KMS-11 (cell line): Measurements from ENCODE around the gene ABHD2.
"Not testable (repeated sequence)": the region's sequence is repeated elsewhere in the genome, so short reads cannot be mapped to it uniquely, and the experiment has no call there.

Experiments
- H2AFZ ChIP-seq: fragments of 200-600 bp; sonication (generic); 2 replicates; pipeline ENCODE4 v1.6.1; 2016; ENCODE audit warnings: antibody characterized with exemption, mixed run types, low read depth
- H3K27ac ChIP-seq: fragments of 200-600 bp; sonication (generic); 2 replicates; pipeline ENCODE4 v1.6.1; 2016; ENCODE audit warnings: mild to moderate bottlenecking, mixed run types
- H3K27me3 ChIP-seq: fragments of 200-600 bp; sonication (generic); 2 replicates; pipeline ENCODE4 v1.6.1; 2017; ENCODE audit warnings: mild to moderate bottlenecking, low read depth, mixed run types, moderate library complexity; ENCODE audit not compliant: insufficient read depth
- H3K36me3 ChIP-seq: fragments of 200-600 bp; sonication (generic); 2 replicates; pipeline ENCODE4 v1.6.1; 2017; ENCODE audit warnings: mild to moderate bottlenecking, mixed run types; ENCODE audit not compliant: insufficient read depth
- H3K4me1 ChIP-seq: fragments of 200-600 bp; sonication (generic); 2 replicates; pipeline ENCODE4 v1.6.1; 2016; ENCODE audit warnings: mild to moderate bottlenecking, low read depth, mixed run types; ENCODE audit not compliant: poor library complexity, severe bottlenecking
- H3K4me2 ChIP-seq: fragments of 200-600 bp; sonication (generic); 2 replicates; pipeline ENCODE4 v1.7.0; 2016; ENCODE audit warnings: mild to moderate bottlenecking, mixed run types
- H3K4me3 ChIP-seq: fragments of 200-600 bp; sonication (generic); IDR thresholded peaks from 2 replicates; pipeline ENCODE4 v1.6.1; 2017; ENCODE audit warnings: low read depth, low read length, mixed read lengths; ENCODE audit not compliant: insufficient read depth
- H3K79me2 ChIP-seq: fragments of 200-600 bp; sonication (generic); 2 replicates; pipeline ENCODE4 v1.6.1; 2016; ENCODE audit warnings: low read depth, mixed run types; ENCODE audit not compliant: insufficient read depth
- H3K9ac ChIP-seq: fragments of 200-600 bp; sonication (generic); 2 replicates; pipeline ENCODE4 v1.6.1; 2016; ENCODE audit warnings: mild to moderate bottlenecking, mixed run types
- H4K20me1 ChIP-seq: fragments of 200-600 bp; sonication (generic); 2 replicates; pipeline ENCODE4 v1.6.1; 2016; ENCODE audit warnings: mild to moderate bottlenecking, mixed run types; ENCODE audit not compliant: insufficient read depth
- TF ChIP-seq, protein P1 (sequence below): fragments of 200-600 bp; sonication (generic); conservative IDR thresholded peaks from 2 replicates; pipeline ENCODE4 v1.6.1; 2017; ENCODE audit warnings: low read depth, mild to moderate bottlenecking, antibody characterized with exemption, low read length, moderate library complexity, mixed read lengths

Gene ABHD2

DNA sequence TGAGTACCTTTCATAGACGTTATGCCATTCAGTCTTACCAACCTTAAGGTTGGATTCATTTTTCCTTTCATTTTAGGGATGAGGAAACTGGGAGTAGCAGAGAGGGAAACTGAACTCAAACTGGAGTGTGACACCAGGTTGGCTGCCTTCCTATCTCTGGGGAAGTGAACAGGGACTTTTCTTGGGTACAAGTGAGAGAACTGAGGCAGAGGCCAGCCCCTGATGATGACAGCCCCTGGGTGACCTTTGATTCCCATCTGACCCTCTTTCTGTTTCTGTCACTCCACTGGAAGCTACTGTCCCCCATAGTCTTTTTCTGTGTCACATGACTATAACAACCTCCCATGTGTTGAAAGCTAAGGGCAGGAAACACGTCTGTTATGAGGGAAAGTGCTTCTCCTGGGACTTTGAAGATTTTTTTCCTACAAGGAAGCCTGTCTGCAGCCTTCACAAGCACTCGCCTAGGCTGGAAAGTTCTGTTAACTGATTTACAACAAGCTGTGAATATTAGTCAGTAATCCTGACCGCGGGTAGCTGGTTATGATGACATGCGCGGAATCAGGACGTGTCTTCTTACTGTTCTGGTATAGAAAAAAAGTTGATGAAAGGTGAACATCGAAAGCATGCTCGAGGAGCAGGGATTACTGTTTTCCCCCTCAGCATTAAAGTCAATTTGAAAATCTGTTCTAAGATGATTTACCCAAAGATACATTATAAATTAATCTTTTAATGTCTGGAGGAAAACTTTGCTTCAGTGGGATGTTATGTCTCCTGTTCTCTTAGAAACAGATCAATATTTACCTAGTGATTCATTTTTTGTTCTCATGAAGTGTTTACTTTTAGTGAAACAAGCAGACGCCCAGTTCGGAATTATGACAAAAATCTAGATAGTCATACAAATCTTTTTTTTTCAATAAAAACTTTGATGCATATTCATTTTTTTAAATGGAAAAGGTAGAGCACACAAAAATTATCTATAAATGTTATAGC lies 31.5 kb downstream of the ABHD2 start:
- Histone ChIP-seq H3K27ac (peak overlapping the region; percentile 95; the same call in 1 of the 2 replicates), H2AFZ (no peak overlapping the region), H3K4me1 (peaks cover 98% of the 10 kb centered on the region), H3K9ac (no peak overlapping the region), H4K20me1 (no peaks in the 10 kb centered on the region), H3K79me2 (peaks cover 16% of the 10 kb centered on the region; the same call in 1 of the 2 replicates), H3K4me3 (no peak overlapping the region), H3K27me3 (no peaks in the 10 kb centered on the region), H3K4me2 (peak overlapping the region; percentile 88), H3K36me3 (no peaks in the 10 kb centered on the region; the same call in 1 of the 2 replicates)
- TF ChIP-seq, protein P1, sequence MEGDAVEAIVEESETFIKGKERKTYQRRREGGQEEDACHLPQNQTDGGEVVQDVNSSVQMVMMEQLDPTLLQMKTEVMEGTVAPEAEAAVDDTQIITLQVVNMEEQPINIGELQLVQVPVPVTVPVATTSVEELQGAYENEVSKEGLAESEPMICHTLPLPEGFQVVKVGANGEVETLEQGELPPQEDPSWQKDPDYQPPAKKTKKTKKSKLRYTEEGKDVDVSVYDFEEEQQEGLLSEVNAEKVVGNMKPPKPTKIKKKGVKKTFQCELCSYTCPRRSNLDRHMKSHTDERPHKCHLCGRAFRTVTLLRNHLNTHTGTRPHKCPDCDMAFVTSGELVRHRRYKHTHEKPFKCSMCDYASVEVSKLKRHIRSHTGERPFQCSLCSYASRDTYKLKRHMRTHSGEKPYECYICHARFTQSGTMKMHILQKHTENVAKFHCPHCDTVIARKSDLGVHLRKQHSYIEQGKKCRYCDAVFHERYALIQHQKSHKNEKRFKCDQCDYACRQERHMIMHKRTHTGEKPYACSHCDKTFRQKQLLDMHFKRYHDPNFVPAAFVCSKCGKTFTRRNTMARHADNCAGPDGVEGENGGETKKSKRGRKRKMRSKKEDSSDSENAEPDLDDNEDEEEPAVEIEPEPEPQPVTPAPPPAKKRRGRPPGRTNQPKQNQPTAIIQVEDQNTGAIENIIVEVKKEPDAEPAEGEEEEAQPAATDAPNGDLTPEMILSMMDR = no peak

DNA sequence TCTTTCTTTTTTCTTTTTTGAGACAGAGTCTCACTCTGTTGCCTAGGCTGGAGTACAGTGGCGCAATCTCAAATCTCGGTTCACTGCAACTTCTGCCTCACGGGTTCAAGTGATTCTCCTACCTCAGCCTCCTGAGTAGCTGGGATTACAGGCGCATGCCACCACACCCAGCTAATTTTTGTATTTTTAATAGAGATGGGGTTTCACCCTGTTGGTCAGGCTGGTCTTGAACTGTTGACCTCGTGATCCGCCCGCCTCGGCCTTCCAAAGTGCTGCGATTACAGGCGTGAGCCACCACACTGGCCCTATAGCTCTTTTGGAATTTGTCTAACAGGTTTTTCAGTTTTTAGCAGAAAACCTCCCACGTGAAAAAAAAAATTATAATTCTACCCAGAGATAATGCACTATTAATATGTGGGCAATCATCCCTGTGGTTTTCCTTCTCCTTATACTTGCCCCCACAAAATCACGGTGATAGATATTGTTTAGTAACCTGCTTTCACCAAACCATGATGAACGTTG lies 32.3 kb downstream of the ABHD2 start:
- H3K27me3 ChIP-seq, H3K36me3 ChIP-seq, H3K27ac ChIP-seq, H3K9ac ChIP-seq, H2AFZ ChIP-seq, H4K20me1 ChIP-seq, H3K4me3 ChIP-seq, H3K4me2 ChIP-seq: not testable (repeated sequence)
- Histone ChIP-seq H3K4me1 (peaks cover 98% of the 10 kb centered on the region), H3K79me2 (peaks cover 16% of the 10 kb centered on the region; the same call in 1 of the 2 replicates)

DNA sequence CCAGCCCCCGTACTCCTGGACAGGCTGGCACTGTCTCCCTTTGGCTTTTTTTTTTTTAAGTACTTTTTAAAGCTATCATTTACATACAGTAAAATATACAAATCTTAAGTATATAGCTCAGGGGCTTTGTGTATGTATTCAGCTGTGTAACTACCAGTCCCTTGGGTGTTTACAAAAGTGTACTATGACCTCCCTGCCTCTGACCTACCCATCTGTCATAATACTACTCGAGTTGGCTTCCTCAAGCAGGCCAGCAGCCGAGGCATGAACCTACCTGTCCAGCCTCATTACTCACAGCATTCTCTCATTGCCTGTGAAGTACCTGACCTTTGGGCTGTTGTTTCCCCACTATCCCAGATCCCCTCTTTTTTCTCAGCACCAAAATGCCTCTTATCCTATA lies 33.2 kb downstream of the ABHD2 start:
- Histone ChIP-seq H3K4me3 (no peak overlapping the region), H4K20me1 (no peaks in the 10 kb centered on the region), H3K4me1 (peaks cover 99% of the 10 kb centered on the region), H3K9ac (no peak overlapping the region), H3K27ac (no peak overlapping the region; the same call in 1 of the 2 replicates), H2AFZ (no peak overlapping the region), H3K36me3 (no peaks in the 10 kb centered on the region; the same call in 1 of the 2 replicates), H3K4me2 (peak overlapping the region; percentile 96; the same call in 1 of the 2 replicates), H3K27me3 (no peaks in the 10 kb centered on the region), H3K79me2 (peaks cover 16% of the 10 kb centered on the region; the same call in 1 of the 2 replicates)
- TF ChIP-seq, protein P1 = no peak

DNA sequence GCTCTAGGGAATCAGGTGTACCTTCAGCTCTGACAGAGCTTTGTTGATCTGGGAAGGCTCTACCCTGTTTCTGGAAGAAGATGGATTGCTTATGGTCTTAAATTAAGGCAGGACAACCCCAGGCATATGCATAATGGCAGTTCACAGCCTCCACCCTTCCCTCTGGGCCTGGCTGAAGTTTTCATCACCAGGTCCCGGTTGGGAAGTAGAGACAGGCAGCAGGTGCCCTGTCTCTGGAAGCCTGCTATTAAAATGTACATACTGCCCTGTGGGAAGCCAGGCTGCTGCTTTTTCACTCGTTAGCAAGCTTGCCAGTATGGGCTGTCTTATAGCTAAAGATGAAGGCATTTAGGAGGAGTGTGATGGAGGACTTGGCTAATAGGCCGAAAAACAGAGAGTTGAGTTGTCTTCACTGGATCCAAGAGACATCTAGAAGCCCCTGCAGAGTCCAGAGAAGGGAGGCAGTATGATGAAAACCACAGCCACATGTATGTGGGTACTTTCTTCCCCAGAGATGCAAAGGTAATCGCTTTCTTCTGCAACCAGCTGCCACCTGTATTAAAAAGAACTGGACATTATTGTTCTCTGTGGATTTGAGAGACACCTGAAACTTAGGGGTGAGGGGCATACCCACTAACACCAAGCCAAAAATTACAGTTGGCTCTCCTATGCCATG lies 34.4 kb downstream of the ABHD2 start:
- peak overlapping the region; percentile 63 for H3K27ac ChIP-seq
- peaks cover 16% of the 10 kb centered on the region; the same call in 1 of the 2 replicates for H3K79me2 ChIP-seq
- H3K4me2 ChIP-seq = peak overlapping the region; percentile 96
- H4K20me1 ChIP-seq = no peaks in the 10 kb centered on the region
- H3K4me1 ChIP-seq = peaks cover 99% of the 10 kb centered on the region
- TF ChIP-seq, protein P1 = no peak
- no peak overlapping the region for H3K9ac ChIP-seq
- no peaks in the 10 kb centered on the region for H3K27me3 ChIP-seq
- H3K36me3 ChIP-seq = no peaks in the 10 kb centered on the region; the same call in 1 of the 2 replicates
- no peak overlapping the region for H3K4me3 ChIP-seq
- no peak overlapping the region for H2AFZ ChIP-seq
